GM23338 (cell line): Measurements from ENCODE around the gene SNTG2. TPM values are rescaled to one million over a fixed set of nuclear protein-coding genes. Genes with fewer than 3 reads are reported as not detected.

Experiments
- ATAC-seq: fragments of 200-7000 bp; cut with Tn5 transposase; 3 replicates; pipeline ENCODE4 v1.9.1; 2020
- DNase-seq: peaks from one replicate; pipeline ENCODE4 v3.0.0-alpha.2; 2015; ENCODE audit warnings: low spot score
- H2AFZ ChIP-seq: fragments of 200-600 bp; sonication (generic); 2 replicates; pipeline ENCODE4 v1.8.0; 2016; ENCODE audit warnings: antibody characterized with exemption, mild to moderate bottlenecking, moderate library complexity
- H3F3A ChIP-seq: fragments of 200-600 bp; sonication (generic); replicated peaks from 2 replicates; pipeline ENCODE4 v1.8.0; 2017; ENCODE audit warnings: antibody characterized with exemption, mixed run types, low read depth
- H3K27ac ChIP-seq: fragments of 200-600 bp; sonication (generic); 2 replicates; pipeline ENCODE4 v1.6.1; 2016; ENCODE audit warnings: low read depth
- H3K27me3 ChIP-seq: fragments of 200-600 bp; sonication (generic); 2 replicates; pipeline ENCODE4 v1.8.0; 2016; ENCODE audit warnings: mild to moderate bottlenecking, mixed run types, moderate library complexity; ENCODE audit not compliant: insufficient read depth
- H3K36me3 ChIP-seq: fragments of 200-600 bp; sonication (generic); 2 replicates; pipeline ENCODE4 v1.8.0; 2016; ENCODE audit warnings: mild to moderate bottlenecking; ENCODE audit not compliant: insufficient read depth
- H3K4me1 ChIP-seq: fragments of 200-600 bp; sonication (generic); 2 replicates; pipeline ENCODE4 v1.8.0; 2016; ENCODE audit warnings: mild to moderate bottlenecking, moderate library complexity; ENCODE audit not compliant: insufficient read depth
- H3K4me2 ChIP-seq: fragments of 200-600 bp; sonication (generic); 2 replicates; pipeline ENCODE4 v1.7.1; 2017; ENCODE audit warnings: mixed run types
- H3K4me3 ChIP-seq: fragments of 200-600 bp; sonication (generic); 2 replicates; pipeline ENCODE4 v1.6.1; 2016; ENCODE audit warnings: mixed run types
- H3K79me2 ChIP-seq: fragments of 200-600 bp; sonication (generic); replicated peaks from 2 replicates; pipeline ENCODE4 v1.8.0; 2017; ENCODE audit warnings: mild to moderate bottlenecking; ENCODE audit not compliant: insufficient read depth
- H3K9me2 ChIP-seq: fragments of 200-600 bp; sonication (generic); 2 replicates; pipeline ENCODE4 v1.8.0; 2017; ENCODE audit not compliant: insufficient read depth
- H4K20me1 ChIP-seq: fragments of 200-600 bp; sonication (generic); replicated peaks from 2 replicates; pipeline ENCODE4 v1.8.0; 2017; ENCODE audit warnings: mild to moderate bottlenecking; ENCODE audit not compliant: insufficient read depth
- H3K27ac Mint-ChIP-seq: 2 replicates; pipeline ENCODE4 v1.8.0; 2020; ENCODE audit warnings: inconsistent platforms, mild to moderate bottlenecking, moderate library complexity, mixed read lengths
- H3K27me3 Mint-ChIP-seq: 3 replicates; pipeline ENCODE4 v1.8.0; 2022; ENCODE audit warnings: low read depth, mild to moderate bottlenecking, moderate library complexity, mixed read lengths, inconsistent platforms; ENCODE audit not compliant: insufficient read depth, poor library complexity
- H3K36me3 Mint-ChIP-seq: 3 replicates; pipeline ENCODE4 v1.8.0; 2021; ENCODE audit warnings: low read depth, mild to moderate bottlenecking, inconsistent platforms, moderate library complexity, mixed read lengths
- H3K4me1 Mint-ChIP-seq: 3 replicates; pipeline ENCODE4 v1.8.0; 2020; ENCODE audit warnings: mild to moderate bottlenecking, inconsistent platforms, mixed read lengths
- H3K4me3 Mint-ChIP-seq: 3 replicates; pipeline ENCODE4 v1.8.0; 2021; ENCODE audit warnings: moderate library complexity, mild to moderate bottlenecking, inconsistent platforms, mixed read lengths
- H3K9me3 Mint-ChIP-seq: 3 replicates; pipeline ENCODE4 v1.8.0; 2020; ENCODE audit warnings: moderate library complexity, mild to moderate bottlenecking, inconsistent platforms, mixed read lengths
- CREB1 ChIP-seq: fragments of 250-450 bp; sonication (Bioruptor Pico); IDR thresholded peaks from 2 replicates; pipeline ENCODE4 v1.5.0; 2020; ENCODE audit warnings: low read depth, mild to moderate bottlenecking, moderate library complexity
- EZH2 ChIP-seq: fragments of 200-600 bp; sonication (generic); IDR thresholded peaks from one replicate; pipeline ENCODE4 v1.8.0; 2017; ENCODE audit warnings: antibody characterized with exemption, mild to moderate bottlenecking, low read depth; ENCODE audit not compliant: unreplicated experiment
- EZH2phosphoT487 ChIP-seq: fragments of 200-600 bp; sonication (generic); IDR thresholded peaks from one replicate; pipeline ENCODE4 v1.8.1; 2018; ENCODE audit warnings: antibody characterized with exemption; ENCODE audit not compliant: unreplicated experiment
- JUNB ChIP-seq: IDR thresholded peaks from one replicate; pipeline ENCODE4 v1.6.1; 2016; ENCODE audit warnings: antibody characterized with exemption; ENCODE audit not compliant: unreplicated experiment
- NANOG ChIP-seq: IDR thresholded peaks from 2 replicates; pipeline ENCODE4 v1.6.1; 2016; ENCODE audit warnings: antibody characterized with exemption, borderline replicate concordance
- POLR2AphosphoS5 ChIP-seq: IDR thresholded peaks from 2 replicates; pipeline ENCODE4 v1.6.1; 2016; ENCODE audit warnings: antibody characterized with exemption, low read depth
- STAT1 ChIP-seq: IDR thresholded peaks from one replicate; pipeline ENCODE4 v1.6.1; 2016; ENCODE audit warnings: antibody characterized with exemption; ENCODE audit not compliant: unreplicated experiment
- ZNF114 ChIP-seq: fragments of 250-450 bp; sonication (Bioruptor Pico); IDR thresholded peaks from 2 replicates; pipeline ENCODE4 v1.5.0; 2020; ENCODE audit warnings: mild to moderate bottlenecking, moderate library complexity
- ZNF331 ChIP-seq: fragments of 250-450 bp; sonication (Bioruptor Pico); IDR thresholded peaks from 2 replicates; pipeline ENCODE4 v1.5.0; 2020; ENCODE audit warnings: low read depth, mild to moderate bottlenecking, moderate library complexity
- polyA plus RNA-seq: library from polyadenylated mRNA; unstranded; fragments of >200 nt; fragmentation: Nextera tagmentation; extraction: Ambion mirVana; gene quantifications from 2 replicates; pipeline ENCODE4 v1.2.1, GENCODE V29; 2016
- total RNA-seq: library from RNA; depleted of rRNA; stranded (reverse); fragments of >200 nt; shearing (Covaris generic); gene quantifications from 2 replicates; pipeline ENCODE4 v1.2.3, GENCODE V29; 2014
- TF ChIP-seq, protein P1 (sequence below): IDR thresholded peaks from 2 replicates; pipeline ENCODE4 v1.6.1; 2016; ENCODE audit warnings: antibody characterized with exemption
- TF ChIP-seq, protein P2 (sequence below): fragments of 250-450 bp; sonication (Bioruptor Pico); IDR thresholded peaks from 2 replicates; pipeline ENCODE4 v1.5.0; 2020; ENCODE audit warnings: mild to moderate bottlenecking, moderate library complexity
- TF ChIP-seq, protein P3 (sequence below), 2 experiments: fragments of 200-600 bp in 1 of 2; sonication (generic) in 1 of 2; conservative IDR thresholded peaks; 2 replicates each; pipeline versions ENCODE4 v1.5.1 to v1.6.1; 2016 to 2017; ENCODE audit warnings: antibody characterized with exemption in 2 of 2, low read depth in 2 of 2, mild to moderate bottlenecking in 2 of 2, moderate library complexity in 1 of 2
- TF ChIP-seq, protein P4 (sequence below): IDR thresholded peaks from one replicate; pipeline ENCODE4 v1.6.1; 2018; ENCODE audit warnings: antibody characterized with exemption; ENCODE audit not compliant: unreplicated experiment

The SNTG2 gene
- total and polyA plus RNA-seq, 2 experiments from 2014 or later: 27.5 to 60.4 TPM

GRCh38 chr2:1415501-1415900 is 464.9 kb downstream of the SNTG2 start:
- H3K36me3 Mint-ChIP-seq: no peaks in the 10 kb centered on the region
- peaks cover 22% of the 10 kb centered on the region for H3K27me3 Mint-ChIP-seq
- H3K4me2 ChIP-seq: no peak overlapping the region
- H2AFZ ChIP-seq: no peak overlapping the region
- no peaks in the 10 kb centered on the region for H3K27me3 ChIP-seq
- H4K20me1 ChIP-seq: no peaks in the 10 kb centered on the region
- ATAC-seq (no peak), DNase-seq (no peak)
- TF ChIP-seq POLR2AphosphoS5 (no peak), JUNB (no peak), NANOG (no peak), CREB1 (CRISPR knock-in tag) (no peak), STAT1 (no peak), ZNF114 (no peak), EZH2phosphoT487 (no peak), ZNF331 (CRISPR knock-in tag) (no peak), EZH2 (no peak)
- TF ChIP-seq, protein P1, sequence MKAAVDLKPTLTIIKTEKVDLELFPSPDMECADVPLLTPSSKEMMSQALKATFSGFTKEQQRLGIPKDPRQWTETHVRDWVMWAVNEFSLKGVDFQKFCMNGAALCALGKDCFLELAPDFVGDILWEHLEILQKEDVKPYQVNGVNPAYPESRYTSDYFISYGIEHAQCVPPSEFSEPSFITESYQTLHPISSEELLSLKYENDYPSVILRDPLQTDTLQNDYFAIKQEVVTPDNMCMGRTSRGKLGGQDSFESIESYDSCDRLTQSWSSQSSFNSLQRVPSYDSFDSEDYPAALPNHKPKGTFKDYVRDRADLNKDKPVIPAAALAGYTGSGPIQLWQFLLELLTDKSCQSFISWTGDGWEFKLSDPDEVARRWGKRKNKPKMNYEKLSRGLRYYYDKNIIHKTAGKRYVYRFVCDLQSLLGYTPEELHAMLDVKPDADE: no peak
- TF ChIP-seq, protein P2, sequence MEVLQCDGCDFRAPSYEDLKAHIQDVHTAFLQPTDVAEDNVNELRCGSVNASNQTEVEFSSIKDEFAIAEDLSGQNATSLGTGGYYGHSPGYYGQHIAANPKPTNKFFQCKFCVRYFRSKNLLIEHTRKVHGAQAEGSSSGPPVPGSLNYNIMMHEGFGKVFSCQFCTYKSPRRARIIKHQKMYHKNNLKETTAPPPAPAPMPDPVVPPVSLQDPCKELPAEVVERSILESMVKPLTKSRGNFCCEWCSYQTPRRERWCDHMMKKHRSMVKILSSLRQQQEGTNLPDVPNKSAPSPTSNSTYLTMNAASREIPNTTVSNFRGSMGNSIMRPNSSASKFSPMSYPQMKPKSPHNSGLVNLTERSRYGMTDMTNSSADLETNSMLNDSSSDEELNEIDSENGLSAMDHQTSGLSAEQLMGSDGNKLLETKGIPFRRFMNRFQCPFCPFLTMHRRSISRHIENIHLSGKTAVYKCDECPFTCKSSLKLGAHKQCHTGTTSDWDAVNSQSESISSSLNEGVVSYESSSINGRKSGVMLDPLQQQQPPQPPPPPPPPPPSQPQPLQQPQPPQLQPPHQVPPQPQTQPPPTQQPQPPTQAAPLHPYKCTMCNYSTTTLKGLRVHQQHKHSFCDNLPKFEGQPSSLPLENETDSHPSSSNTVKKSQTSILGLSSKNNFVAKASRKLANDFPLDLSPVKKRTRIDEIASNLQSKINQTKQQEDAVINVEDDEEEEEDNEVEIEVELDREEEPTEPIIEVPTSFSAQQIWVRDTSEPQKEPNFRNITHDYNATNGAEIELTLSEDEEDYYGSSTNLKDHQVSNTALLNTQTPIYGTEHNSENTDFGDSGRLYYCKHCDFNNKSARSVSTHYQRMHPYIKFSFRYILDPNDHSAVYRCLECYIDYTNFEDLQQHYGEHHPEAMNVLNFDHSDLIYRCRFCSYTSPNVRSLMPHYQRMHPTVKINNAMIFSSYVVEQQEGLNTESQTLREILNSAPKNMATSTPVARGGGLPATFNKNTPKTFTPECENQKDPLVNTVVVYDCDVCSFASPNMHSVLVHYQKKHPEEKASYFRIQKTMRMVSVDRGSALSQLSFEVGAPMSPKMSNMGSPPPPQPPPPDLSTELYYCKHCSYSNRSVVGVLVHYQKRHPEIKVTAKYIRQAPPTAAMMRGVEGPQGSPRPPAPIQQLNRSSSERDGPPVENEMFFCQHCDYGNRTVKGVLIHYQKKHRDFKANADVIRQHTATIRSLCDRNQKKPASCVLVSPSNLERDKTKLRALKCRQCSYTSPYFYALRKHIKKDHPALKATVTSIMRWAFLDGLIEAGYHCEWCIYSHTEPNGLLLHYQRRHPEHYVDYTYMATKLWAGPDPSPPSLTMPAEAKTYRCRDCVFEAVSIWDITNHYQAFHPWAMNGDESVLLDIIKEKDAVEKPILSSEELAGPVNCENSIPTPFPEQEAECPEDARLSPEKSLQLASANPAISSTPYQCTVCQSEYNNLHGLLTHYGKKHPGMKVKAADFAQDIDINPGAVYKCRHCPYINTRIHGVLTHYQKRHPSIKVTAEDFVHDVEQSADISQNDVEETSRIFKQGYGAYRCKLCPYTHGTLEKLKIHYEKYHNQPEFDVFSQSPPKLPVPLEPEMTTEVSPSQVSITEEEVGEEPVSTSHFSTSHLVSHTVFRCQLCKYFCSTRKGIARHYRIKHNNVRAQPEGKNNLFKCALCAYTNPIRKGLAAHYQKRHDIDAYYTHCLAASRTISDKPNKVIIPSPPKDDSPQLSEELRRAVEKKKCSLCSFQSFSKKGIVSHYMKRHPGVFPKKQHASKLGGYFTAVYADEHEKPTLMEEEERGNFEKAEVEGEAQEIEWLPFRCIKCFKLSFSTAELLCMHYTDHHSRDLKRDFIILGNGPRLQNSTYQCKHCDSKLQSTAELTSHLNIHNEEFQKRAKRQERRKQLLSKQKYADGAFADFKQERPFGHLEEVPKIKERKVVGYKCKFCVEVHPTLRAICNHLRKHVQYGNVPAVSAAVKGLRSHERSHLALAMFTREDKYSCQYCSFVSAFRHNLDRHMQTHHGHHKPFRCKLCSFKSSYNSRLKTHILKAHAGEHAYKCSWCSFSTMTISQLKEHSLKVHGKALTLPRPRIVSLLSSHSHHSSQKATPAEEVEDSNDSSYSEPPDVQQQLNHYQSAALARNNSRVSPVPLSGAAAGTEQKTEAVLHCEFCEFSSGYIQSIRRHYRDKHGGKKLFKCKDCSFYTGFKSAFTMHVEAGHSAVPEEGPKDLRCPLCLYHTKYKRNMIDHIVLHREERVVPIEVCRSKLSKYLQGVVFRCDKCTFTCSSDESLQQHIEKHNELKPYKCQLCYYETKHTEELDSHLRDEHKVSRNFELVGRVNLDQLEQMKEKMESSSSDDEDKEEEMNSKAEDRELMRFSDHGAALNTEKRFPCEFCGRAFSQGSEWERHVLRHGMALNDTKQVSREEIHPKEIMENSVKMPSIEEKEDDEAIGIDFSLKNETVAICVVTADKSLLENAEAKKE: no peak
- TF ChIP-seq, protein P3, sequence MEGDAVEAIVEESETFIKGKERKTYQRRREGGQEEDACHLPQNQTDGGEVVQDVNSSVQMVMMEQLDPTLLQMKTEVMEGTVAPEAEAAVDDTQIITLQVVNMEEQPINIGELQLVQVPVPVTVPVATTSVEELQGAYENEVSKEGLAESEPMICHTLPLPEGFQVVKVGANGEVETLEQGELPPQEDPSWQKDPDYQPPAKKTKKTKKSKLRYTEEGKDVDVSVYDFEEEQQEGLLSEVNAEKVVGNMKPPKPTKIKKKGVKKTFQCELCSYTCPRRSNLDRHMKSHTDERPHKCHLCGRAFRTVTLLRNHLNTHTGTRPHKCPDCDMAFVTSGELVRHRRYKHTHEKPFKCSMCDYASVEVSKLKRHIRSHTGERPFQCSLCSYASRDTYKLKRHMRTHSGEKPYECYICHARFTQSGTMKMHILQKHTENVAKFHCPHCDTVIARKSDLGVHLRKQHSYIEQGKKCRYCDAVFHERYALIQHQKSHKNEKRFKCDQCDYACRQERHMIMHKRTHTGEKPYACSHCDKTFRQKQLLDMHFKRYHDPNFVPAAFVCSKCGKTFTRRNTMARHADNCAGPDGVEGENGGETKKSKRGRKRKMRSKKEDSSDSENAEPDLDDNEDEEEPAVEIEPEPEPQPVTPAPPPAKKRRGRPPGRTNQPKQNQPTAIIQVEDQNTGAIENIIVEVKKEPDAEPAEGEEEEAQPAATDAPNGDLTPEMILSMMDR (conservative IDR thresholded peaks at IDR 0.05; ENCODE audit: low read depth in 2 of 2): no peak
- TF ChIP-seq, protein P4, sequence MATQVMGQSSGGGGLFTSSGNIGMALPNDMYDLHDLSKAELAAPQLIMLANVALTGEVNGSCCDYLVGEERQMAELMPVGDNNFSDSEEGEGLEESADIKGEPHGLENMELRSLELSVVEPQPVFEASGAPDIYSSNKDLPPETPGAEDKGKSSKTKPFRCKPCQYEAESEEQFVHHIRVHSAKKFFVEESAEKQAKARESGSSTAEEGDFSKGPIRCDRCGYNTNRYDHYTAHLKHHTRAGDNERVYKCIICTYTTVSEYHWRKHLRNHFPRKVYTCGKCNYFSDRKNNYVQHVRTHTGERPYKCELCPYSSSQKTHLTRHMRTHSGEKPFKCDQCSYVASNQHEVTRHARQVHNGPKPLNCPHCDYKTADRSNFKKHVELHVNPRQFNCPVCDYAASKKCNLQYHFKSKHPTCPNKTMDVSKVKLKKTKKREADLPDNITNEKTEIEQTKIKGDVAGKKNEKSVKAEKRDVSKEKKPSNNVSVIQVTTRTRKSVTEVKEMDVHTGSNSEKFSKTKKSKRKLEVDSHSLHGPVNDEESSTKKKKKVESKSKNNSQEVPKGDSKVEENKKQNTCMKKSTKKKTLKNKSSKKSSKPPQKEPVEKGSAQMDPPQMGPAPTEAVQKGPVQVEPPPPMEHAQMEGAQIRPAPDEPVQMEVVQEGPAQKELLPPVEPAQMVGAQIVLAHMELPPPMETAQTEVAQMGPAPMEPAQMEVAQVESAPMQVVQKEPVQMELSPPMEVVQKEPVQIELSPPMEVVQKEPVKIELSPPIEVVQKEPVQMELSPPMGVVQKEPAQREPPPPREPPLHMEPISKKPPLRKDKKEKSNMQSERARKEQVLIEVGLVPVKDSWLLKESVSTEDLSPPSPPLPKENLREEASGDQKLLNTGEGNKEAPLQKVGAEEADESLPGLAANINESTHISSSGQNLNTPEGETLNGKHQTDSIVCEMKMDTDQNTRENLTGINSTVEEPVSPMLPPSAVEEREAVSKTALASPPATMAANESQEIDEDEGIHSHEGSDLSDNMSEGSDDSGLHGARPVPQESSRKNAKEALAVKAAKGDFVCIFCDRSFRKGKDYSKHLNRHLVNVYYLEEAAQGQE: no peak
- no peaks in the 10 kb centered on the region for H3K4me1 ChIP-seq
- H3K79me2 ChIP-seq: no peaks in the 10 kb centered on the region
- no peak overlapping the region for H3K4me3 ChIP-seq
- peaks cover 22% of the 10 kb centered on the region for H3K4me1 Mint-ChIP-seq
- H3K9me3 Mint-ChIP-seq: no peaks in the 10 kb centered on the region; the same call in 2 of the 3 replicates
- no peak overlapping the region for H3K4me3 Mint-ChIP-seq
- no peaks in the 10 kb centered on the region for H3K36me3 ChIP-seq
- H3K27ac Mint-ChIP-seq: no peak overlapping the region
- H3K27ac ChIP-seq: no peak overlapping the region
- H3K9me2 ChIP-seq: 0 out of 2 replicates have a peak, but pooled peaks cover 6% of the 10 kb centered on the region
- no peaks in the 10 kb centered on the region for H3F3A ChIP-seq
